K562 (cell line): ENCODE measurements around the gene TP53I13. TPM values are rescaled to one million over a fixed set of nuclear protein-coding genes. Genes with fewer than 3 reads are reported as not detected.

Experiments
- ARID4B ChIP-seq: sonication (generic); formaldehyde crosslinking; IDR thresholded peaks from 2 replicates; pipeline ENCODE4 v1.8.0; 2022; ENCODE audit warnings: mild to moderate bottlenecking, missing genetic modification reagents
- CREM ChIP-seq: IDR thresholded peaks from 2 replicates; pipeline ENCODE4 v1.6.1; 2014; ENCODE audit warnings: antibody characterized with exemption, low read depth
- ETS1 ChIP-seq: conservative IDR thresholded peaks from 2 replicates; pipeline ENCODE4 v1.6.1; 2011; ENCODE audit warnings: low read depth, mild to moderate bottlenecking, low read length; ENCODE audit not compliant: control insufficient read depth
- HDAC8 ChIP-seq: fragments of 450-650 bp; IDR thresholded peaks from 2 replicates; pipeline ENCODE4 v1.6.1; 2016; ENCODE audit warnings: mild to moderate bottlenecking, missing genetic modification characterization, moderate library complexity, missing compliant biosample characterization
- MAZ ChIP-seq, 2 experiments: fragments of 450-650 bp in 1 of 2; sonication (generic) in 1 of 2; formaldehyde crosslinking; IDR thresholded peaks in 1 of 2; conservative IDR thresholded peaks in 1 of 2; 2 replicates each; pipeline versions ENCODE4 v1.4.0 to v1.5.0; 2020; ENCODE audit warnings: mild to moderate bottlenecking in 1 of 2, missing genetic modification reagents in 1 of 2
- RB1 ChIP-seq: fragments of 450-650 bp; IDR thresholded peaks from 2 replicates; pipeline ENCODE4 v1.6.1; 2017; ENCODE audit warnings: low read depth, mild to moderate bottlenecking
- REST ChIP-seq, 2 experiments: fragments of 450-650 bp; formaldehyde crosslinking in 1 of 2; IDR thresholded peaks; 2 replicates each; pipeline versions ENCODE4 v1.4.0 to v1.6.1; 2014 to 2020; ENCODE audit warnings: mild to moderate bottlenecking in 2 of 2, borderline replicate concordance in 1 of 2, low read depth in 1 of 2
- SAFB ChIP-seq: fragments of 200-400 bp; formaldehyde crosslinking; IDR thresholded peaks from 2 replicates; pipeline ENCODE4 v1.6.1; 2017; ENCODE audit warnings: low read depth, low read length, borderline replicate concordance
- ZC3H4 ChIP-seq: sonication (generic); formaldehyde crosslinking; IDR thresholded peaks from 2 replicates; pipeline ENCODE4 v1.9.0; 2021; ENCODE audit warnings: missing genetic modification reagents, borderline replicate concordance
- ZNF124 ChIP-seq: sonication (generic); formaldehyde crosslinking; IDR thresholded peaks from 2 replicates; pipeline ENCODE4 v1.8.1; 2022; ENCODE audit warnings: missing genetic modification reagents
- ZNF436 ChIP-seq: fragments of 250-450, 450-650 bp; sonication (Bioruptor Pico); formaldehyde crosslinking; IDR thresholded peaks from 2 replicates; pipeline ENCODE4 v1.7.0; 2020; ENCODE audit warnings: mild to moderate bottlenecking
- ZNF696 ChIP-seq: fragments of 250-450 bp; sonication (Bioruptor Pico); conservative IDR thresholded peaks from 2 replicates; pipeline ENCODE4 v1.4.0; 2020; ENCODE audit warnings: mild to moderate bottlenecking, moderate library complexity
- polyA plus RNA-seq, 8 experiments: library from polyadenylated mRNA; depleted of rRNA in 4 of 8; stranded (reverse) in 5 of 8; unstranded in 3 of 8; fragments of >200 nt; fragmentation: Nextera tagmentation in 2 of 8; fragmentation: Illumina TruSeq in 1 of 8; extraction: Ambion mirVana in 2 of 8; extraction: Trizol in 1 of 8; gene quantifications; 2 replicates each; pipeline versions ENCODE4 v1.2.1 to v1.2.3, GENCODE V29; 2011 to 2014; ENCODE audit warnings: inconsistent platforms in 1 of 8, missing spikeins in 1 of 8
- total RNA-seq, 7 experiments: library from RNA; depleted of rRNA in 6 of 7; stranded (reverse); fragments of >200 nt in 6 of 7; fragmentation: Illumina TruSeq in 2 of 7; extraction: Trizol in 2 of 7; gene quantifications; 2 replicates each; pipeline versions ENCODE4 v1.2.1 to v1.2.3, GENCODE V29; 2011 to 2021; ENCODE audit warnings: low replicate concordance in 1 of 7

TP53I13 gene
- total and polyA plus RNA-seq, 9 of the 15 experiments (the other 6 are each of a cell fraction or from before 2014, with no cell fraction given): 0.08 to 28.3 (median 9.1) TPM

GRCh38 chr17:29572691-29573557, 4.4 kb downstream of the TP53I13 start (continued):
- no peak for TF ChIP-seq ZNF696 (CRISPR knock-in tag)
- TF ChIP-seq ARID4B (CRISPR knock-in tag): no peak
- TF ChIP-seq HDAC8 (tag): no peak
- TF ChIP-seq ZNF124 (CRISPR knock-in tag): no peak
- TF ChIP-seq REST (IDR thresholded peaks at IDR 0.05; ENCODE audit: borderline replicate concordance): peak; percentile 47; the same call in 1 of the 2 replicates
- no peak for TF ChIP-seq REST (CRISPR knock-in tag; IDR thresholded peaks at IDR 0.05; ENCODE audit: low read depth)
- no peak for TF ChIP-seq ZC3H4 (CRISPR knock-in tag)
- peak; percentile 50; the same call in 1 of the 2 replicates for TF ChIP-seq ETS1
- TF ChIP-seq MAZ (CRISPR knock-in tag; conservative IDR thresholded peaks at IDR 0.05 in 1 of 2, IDR thresholded peaks at IDR 0.05 in 1 of 2): peak in 1 of 2 experiments; percentile 37; a peak in 1 of 4 replicates
- peak; percentile 16; the same call in 1 of the 2 replicates for TF ChIP-seq CREM
- TF ChIP-seq RB1: peak; percentile 56; the same call in 1 of the 2 replicates
- TF ChIP-seq ZNF436 (CRISPR knock-in tag): no peak
- TF ChIP-seq SAFB: peak; percentile 68; the same call in 1 of the 2 replicates
